Common myeloid progenitor, CD34-positive (primary cell): Measurements from ENCODE around the gene SV2B.

Source experiments
- CTCF ChIA-PET: fragments of 350-600 bp; sonication (Branson Sonifier 250); formaldehyde crosslinking; loops from one replicate; lab custom pipeline; 2021; ENCODE audit warnings: antibody characterized with exemption; lab: Charles Lee
- POLR2A ChIA-PET: fragments of 350-600 bp; sonication (Branson Sonifier 250); formaldehyde crosslinking; loops from one replicate; lab custom pipeline; 2021; ENCODE audit warnings: antibody characterized with exemption; lab: Charles Lee
- DNase-seq, 3 donors: peaks; one replicate each; pipeline versions ENCODE4 v3.0.0 to v3.0.0-alpha.2; 2013
- H3K27ac ChIP-seq, 2 experiments: 1 replicate in 1 of 2; 2 replicates in 1 of 2; pipeline ENCODE4 v1.7.0; 2013; ENCODE audit warnings: inconsistent platforms in 2 of 2, low read length in 2 of 2, mild to moderate bottlenecking in 2 of 2, low read depth in 1 of 2, moderate library complexity in 1 of 2; ENCODE audit not compliant: severe bottlenecking in 2 of 2, insufficient read depth in 1 of 2, poor library complexity in 1 of 2
- H3K27me3 ChIP-seq, 5 experiments: replicated peaks in 2 of 5; 1 replicate in 3 of 5; 2 replicates in 2 of 5; pipeline versions ENCODE4 v1.6.1 to v1.7.0; 2013; ENCODE audit warnings: low read length in 4 of 5, mild to moderate bottlenecking in 2 of 5, moderate library complexity in 2 of 5, inconsistent platforms in 1 of 5; ENCODE audit not compliant: insufficient read depth in 5 of 5, control insufficient read depth in 4 of 5
- H3K36me3 ChIP-seq, 4 experiments: 1 replicate in 2 of 4; 2 replicates in 2 of 4; pipeline versions ENCODE4 v1.6.1 to v1.7.0; 2013; ENCODE audit warnings: low read length in 3 of 4, control low read depth in 1 of 4, mild to moderate bottlenecking in 1 of 4; ENCODE audit not compliant: control insufficient read depth in 4 of 4, insufficient read depth in 4 of 4
- H3K4me1 ChIP-seq, 4 experiments: 1 replicate in 3 of 4; 2 replicates in 1 of 4; pipeline versions ENCODE4 v1.6.1 to v1.7.1; 2013; ENCODE audit warnings: low read length in 3 of 4, mild to moderate bottlenecking in 3 of 4, control low read depth in 1 of 4, inconsistent platforms in 1 of 4, moderate library complexity in 1 of 4; ENCODE audit not compliant: control insufficient read depth in 4 of 4, insufficient read depth in 4 of 4; ENCODE audit errors: control extremely low read depth in 1 of 4
- H3K4me3 ChIP-seq, 7 experiments: 1 replicate in 4 of 7; 2 replicates in 3 of 7; pipeline versions ENCODE4 v1.5.1 to v1.7.0; 2013; ENCODE audit warnings: mild to moderate bottlenecking in 7 of 7, low read length in 6 of 7, moderate library complexity in 6 of 7, inconsistent platforms in 2 of 7, low read depth in 2 of 7, control low read depth in 1 of 7; ENCODE audit not compliant: insufficient read depth in 4 of 7, control insufficient read depth in 1 of 7; ENCODE audit errors: extremely low read depth in 1 of 7
- H3K9me3 ChIP-seq, 5 experiments: 1 replicate in 4 of 5; 2 replicates in 1 of 5; pipeline versions ENCODE4 v1.6.1 to v1.7.1; 2013; ENCODE audit warnings: low read length in 4 of 5, mild to moderate bottlenecking in 2 of 5, inconsistent platforms in 1 of 5, low read depth in 1 of 5, moderate library complexity in 1 of 5; ENCODE audit not compliant: control insufficient read depth in 4 of 5, insufficient read depth in 2 of 5; ENCODE audit errors: control extremely low read depth in 1 of 5
- WGBS: methylation state at CpG from one replicate; pipeline ENCODE4 v1.1.5; 2013; ENCODE audit not compliant: insufficient coverage; 5-methylcytosine and 5-hydroxymethylcytosine counted together

The SV2B gene

DNA sequence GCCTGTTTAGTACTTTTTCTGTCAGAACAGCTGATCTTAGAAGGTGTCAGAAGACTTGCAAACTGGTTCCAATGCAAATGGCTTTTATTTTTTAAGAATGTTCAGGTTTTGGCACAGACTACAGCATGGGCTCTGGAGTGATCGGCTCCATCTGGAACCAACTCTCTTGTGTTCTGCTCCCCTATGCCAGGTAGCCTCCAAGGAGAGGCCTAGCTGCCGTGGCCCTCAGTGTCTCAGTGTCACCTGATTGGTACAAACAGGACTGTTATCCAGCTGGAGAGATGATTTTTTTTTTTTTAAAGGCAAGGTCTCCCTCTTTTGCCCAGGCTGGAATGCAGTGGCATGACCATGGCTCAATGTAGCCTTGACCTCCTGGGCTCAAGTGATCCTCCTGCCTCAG, 183.1 kb downstream of the SV2B start:
- WGBS, result 95% methylated on average over 2 of the region's 2 CpGs
- H3K4me1 ChIP-seq, result no peaks in the 10 kb centered on the region
- DNase-seq, result no peak
- no peak overlapping the region for H3K27ac ChIP-seq
- H3K9me3 ChIP-seq, result no peaks in the 10 kb centered on the region
- no peak overlapping the region for H3K4me3 ChIP-seq
- no peaks in the 10 kb centered on the region for H3K27me3 ChIP-seq
- CTCF ChIA-PET, result interaction anchor here (0.8 to 1.9 kb wide), 3 partner anchors 11 to 291 kb away, joined by 3 to 5 read pairs (median 5); no protein-coding TSS in a partner anchor
- POLR2A ChIA-PET, result no interaction called here
- no peaks in the 10 kb centered on the region for H3K36me3 ChIP-seq

- H3K36me3 ChIP-seq, result no peaks in the 10 kb centered on the region
- H3K27me3 ChIP-seq, result no peaks in the 10 kb centered on the region
- no peak overlapping the region for H3K4me3 ChIP-seq
- DNase-seq, result no peak
- H3K27ac ChIP-seq, result no peak overlapping the region
- ChIA-PET CTCF (interaction anchor here (1.1 kb wide), 1 partner anchor 16 kb away, joined by 3 read pairs; no protein-coding TSS in a partner anchor), POLR2A (interaction anchor here (0.7 kb wide), 1 partner anchor 488 kb away, joined by 4 read pairs; no protein-coding TSS in a partner anchor)
- 98% methylated on average over 7 of the region's 13 CpGs for WGBS
- H3K4me1 ChIP-seq, result peaks cover 0 to 5% (median 0%) of the 10 kb centered on the region in 4 experiments
- H3K9me3 ChIP-seq, result no peaks in the 10 kb centered on the region
Observed at GRCh38 chr15:91284758-91285466, 184.9 kb downstream of the SV2B start.

- Histone ChIP-seq H3K4me3 (peak overlapping the region in 1 of 7 experiments; percentile 17), H3K27me3 (peaks cover 0 to 2% (median 0%) of the 10 kb centered on the region in 5 experiments), H3K9me3 (no peaks in the 10 kb centered on the region), H3K4me1 (peaks cover 0 to 5% (median 1%) of the 10 kb centered on the region in 4 experiments), H3K27ac (no peak overlapping the region), H3K36me3 (no peaks in the 10 kb centered on the region)
- DNase-seq, result peak; percentile 57 to 74 (median 68)
- 0% methylated on average over 1 of the region's 1 CpG for WGBS
- ChIA-PET POLR2A (no interaction called here), CTCF (interaction anchor here (1.0 to 3.1 kb wide), 5 partner anchors 9 to 417 kb away, joined by 4 to 8 read pairs (median 4); no protein-coding TSS in a partner anchor)
Observed at GRCh38 chr15:91289324-91289723, 189.3 kb downstream of the SV2B start.

- Histone ChIP-seq H3K4me3 (no peak overlapping the region), H3K9me3 (no peaks in the 10 kb centered on the region), H3K36me3 (no peaks in the 10 kb centered on the region), H3K27me3 (peaks cover 0 to 2% (median 0%) of the 10 kb centered on the region in 5 experiments), H3K27ac (no peak overlapping the region), H3K4me1 (peaks cover 0 to 5% (median 1%) of the 10 kb centered on the region in 4 experiments)
- no CpG with 5 or more reads among the region's 6 CpGs for WGBS
- CTCF ChIA-PET, result interaction anchor here (2.2 kb wide), 1 partner anchor 12 kb away, joined by 4 read pairs; no protein-coding TSS in a partner anchor
- DNase-seq, result no peak
- POLR2A ChIA-PET, result no interaction called here
Observed at GRCh38 chr15:91290553-91290952, 190.5 kb downstream of the SV2B start.

GRCh38 chr15:91291673-91292072, 191.6 kb downstream of the SV2B start:
- CTCF ChIA-PET, result interaction anchor here (2.2 kb wide), 1 partner anchor 11 kb away, joined by 4 read pairs; no protein-coding TSS in a partner anchor
- H3K36me3 ChIP-seq, result no peaks in the 10 kb centered on the region
- H3K4me3 ChIP-seq, result peak overlapping the region in 1 of 7 experiments; percentile 43
- peaks cover 0 to 5% (median 0%) of the 10 kb centered on the region in 5 experiments for H3K9me3 ChIP-seq
- H3K27me3 ChIP-seq, result peaks cover 0 to 2% (median 0%) of the 10 kb centered on the region in 5 experiments
- POLR2A ChIA-PET, result no interaction called here
- no peak overlapping the region for H3K27ac ChIP-seq
- peak; percentile 70 to 78 (median 75) for DNase-seq
- 22% methylated on average over 3 of the region's 3 CpGs for WGBS
- peaks cover 0 to 5% (median 1%) of the 10 kb centered on the region in 4 experiments for H3K4me1 ChIP-seq

DNA sequence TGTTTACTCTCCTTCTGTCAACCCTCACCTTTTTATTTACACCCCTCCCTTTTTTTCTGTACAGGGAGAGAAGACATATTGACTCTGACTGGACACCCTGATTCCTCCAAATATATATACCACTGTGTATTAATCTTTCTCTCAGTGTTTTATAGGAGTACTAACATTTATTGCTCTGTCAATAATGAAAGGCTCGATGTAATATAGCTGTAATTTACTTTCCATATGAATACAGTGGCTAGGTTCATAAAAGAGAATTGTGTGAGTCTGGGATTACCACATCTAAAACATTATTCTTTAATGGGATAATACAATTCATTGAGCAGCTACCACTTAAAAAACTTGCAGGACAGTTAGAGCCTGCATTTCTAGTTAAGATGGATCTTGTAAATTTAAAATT, 194.3 kb downstream of the SV2B start:
- WGBS, result no CpG with 5 or more reads among the region's 1 CpG
- POLR2A ChIA-PET, result no interaction called here
- H3K4me1 ChIP-seq, result peaks cover 0 to 5% (median 1%) of the 10 kb centered on the region in 4 experiments
- H3K27ac ChIP-seq, result no peak overlapping the region
- no peak overlapping the region for H3K4me3 ChIP-seq
- CTCF ChIA-PET, result interaction anchor here (1.1 to 1.8 kb wide), 3 partner anchors 8 to 412 kb away, joined by 3 to 9 read pairs (median 5); no protein-coding TSS in a partner anchor
- H3K27me3 ChIP-seq, result peaks cover 0 to 2% (median 0%) of the 10 kb centered on the region in 5 experiments
- no peak for DNase-seq
- H3K36me3 ChIP-seq, result no peaks in the 10 kb centered on the region
- peaks cover 0 to 10% (median 0%) of the 10 kb centered on the region in 5 experiments for H3K9me3 ChIP-seq

- Histone ChIP-seq H3K27me3 (peaks cover 0 to 2% (median 0%) of the 10 kb centered on the region in 5 experiments), H3K4me1 (peaks cover 0 to 3% (median under 1%) of the 10 kb centered on the region in 4 experiments), H3K4me3 (no peak overlapping the region), H3K9me3 (peaks cover 0 to 10% (median 0%) of the 10 kb centered on the region in 5 experiments), H3K36me3 (no peaks in the 10 kb centered on the region), H3K27ac (no peak overlapping the region)
- ChIA-PET POLR2A (no interaction called here), CTCF (interaction anchor here (1.1 to 1.8 kb wide), 2 partner anchors 8 to 184 kb away, joined by 3 to 9 read pairs; no protein-coding TSS in a partner anchor)
- WGBS, result no CpG with 5 or more reads among the region's 5 CpGs
- DNase-seq, result no peak
Observed at GRCh38 chr15:91294795-91295194, 194.7 kb downstream of the SV2B start.
